ENCODE measurements around the gene AHSA1. TPM values are rescaled to one million over a fixed set of nuclear protein-coding genes. Genes with fewer than 3 reads are reported as not detected.
"Not testable (repeated sequence)": the region's sequence is repeated elsewhere in the genome, so short reads cannot be mapped to it uniquely, and the experiment has no call there.

Gene AHSA1
- 301 and 332 TPM in 2 replicates for total RNA-seq

GRCh38 chr14:77457522-77458248 is at the start of gene AHSA1, which contains the start of gene VIPAS39:
Gene AHSA1 (plus strand): TSS chr14:77458093. CDS start chr14:77458190, 97 bp downstream.
Gene VIPAS39 (minus strand): TSS chr14:77457601. CDS start chr14:77454102, 3,499 bp downstream.
- intact Hi-C loops (cut with micrococcal nuclease): loop anchor here (1.0 to 5.0 kb wide), 9 partner anchors 80 to 359 kb away; partner anchors contain the start of genes ADCK1, ALKBH1, CIPC and GSTZ1
- H3K4me1 Mint-ChIP-seq (ENCODE audit: low read depth): peaks cover 23% of the 10 kb centered on the region
- H3K9me3 Mint-ChIP-seq: no peaks in the 10 kb centered on the region
- peak; percentile 95 for DNase-seq (ENCODE audit: low spot score)
- peaks cover 48% of the 10 kb centered on the region for H3K36me3 Mint-ChIP-seq (ENCODE audit: low read depth)
- peak within 1 kb of the TSS; percentile 97 for H3K4me3 Mint-ChIP-seq (ENCODE audit: low read depth)
- peak within 1 kb of the TSS; percentile 98 for H3K27ac Mint-ChIP-seq
- no peaks in the 10 kb centered on the region for H3K27me3 Mint-ChIP-seq (ENCODE audit: low read depth)

GRCh38 chr14:77409131-77409533 is 48.8 kb upstream of the AHSA1 start:
- Mint-ChIP-seq H3K27me3 (ENCODE audit: low read depth) (no peaks in the 10 kb centered on the region), H3K4me1 (ENCODE audit: low read depth) (peaks cover 17% of the 10 kb centered on the region), H3K27ac (no peak overlapping the region), H3K4me3 (ENCODE audit: low read depth) (no peak overlapping the region), H3K36me3 (ENCODE audit: low read depth) (no peaks in the 10 kb centered on the region), H3K9me3 (no peaks in the 10 kb centered on the region)
- intact Hi-C loops (cut with micrococcal nuclease): no loop called here
- no peak for DNase-seq (ENCODE audit: low spot score)

- H3K27ac Mint-ChIP-seq; H3K4me3 Mint-ChIP-seq (ENCODE audit: low read depth); H3K27me3 Mint-ChIP-seq (ENCODE audit: low read depth); intact Hi-C loops (cut with micrococcal nuclease); H3K36me3 Mint-ChIP-seq (ENCODE audit: low read depth); DNase-seq (ENCODE audit: low spot score); H3K4me1 Mint-ChIP-seq (ENCODE audit: low read depth): not testable (repeated sequence)
- H3K9me3 Mint-ChIP-seq: peaks cover 12% of the 10 kb centered on the region
Measured at GRCh38 chr14:77415403-77416030, 42.4 kb upstream of the AHSA1 start.

GRCh38 chr14:77416098-77416497 is 41.8 kb upstream of the AHSA1 start:
- Mint-ChIP-seq H3K9me3 (peaks cover 12% of the 10 kb centered on the region), H3K36me3 (ENCODE audit: low read depth) (peaks cover 12% of the 10 kb centered on the region)
- H3K27me3 Mint-ChIP-seq (ENCODE audit: low read depth); H3K4me1 Mint-ChIP-seq (ENCODE audit: low read depth); intact Hi-C loops (cut with micrococcal nuclease); H3K27ac Mint-ChIP-seq; DNase-seq (ENCODE audit: low spot score); H3K4me3 Mint-ChIP-seq (ENCODE audit: low read depth): not testable (repeated sequence)

- no peaks in the 10 kb centered on the region for H3K27me3 Mint-ChIP-seq (ENCODE audit: low read depth)
- H3K4me3 Mint-ChIP-seq (ENCODE audit: low read depth): no peak overlapping the region
- H3K36me3 Mint-ChIP-seq (ENCODE audit: low read depth): peaks cover 19% of the 10 kb centered on the region
- intact Hi-C loops (cut with micrococcal nuclease): no loop called here
- no peak overlapping the region for H3K27ac Mint-ChIP-seq
- no peak for DNase-seq (ENCODE audit: low spot score)
- H3K4me1 Mint-ChIP-seq (ENCODE audit: low read depth): no peaks in the 10 kb centered on the region
- peaks cover 12% of the 10 kb centered on the region for H3K9me3 Mint-ChIP-seq
Measured at GRCh38 chr14:77416836-77417235, 41.1 kb upstream of the AHSA1 start.

- no peaks in the 10 kb centered on the region for H3K4me1 Mint-ChIP-seq (ENCODE audit: low read depth)
- peaks cover 44% of the 10 kb centered on the region for H3K36me3 Mint-ChIP-seq (ENCODE audit: low read depth)
- no peak overlapping the region for H3K27ac Mint-ChIP-seq
- intact Hi-C loops (cut with micrococcal nuclease): no loop called here
- no peak overlapping the region for H3K4me3 Mint-ChIP-seq (ENCODE audit: low read depth)
- H3K9me3 Mint-ChIP-seq: peaks cover 12% of the 10 kb centered on the region
- DNase-seq (ENCODE audit: low spot score): no peak
- H3K27me3 Mint-ChIP-seq (ENCODE audit: low read depth): no peaks in the 10 kb centered on the region
Measured at GRCh38 chr14:77421201-77421600, 36.7 kb upstream of the AHSA1 start.

GRCh38 chr14:77423423-77423822 is 34.5 kb upstream of the AHSA1 start, which contains the start of gene NOXRED1:
Gene NOXRED1 (minus strand): TSS chr14:77423523. CDS start chr14:77422889, 634 bp downstream.
- Mint-ChIP-seq H3K36me3 (ENCODE audit: low read depth) (peaks cover 64% of the 10 kb centered on the region), H3K9me3 (peaks cover 12% of the 10 kb centered on the region), H3K4me1 (ENCODE audit: low read depth) (no peaks in the 10 kb centered on the region), H3K4me3 (ENCODE audit: low read depth) (no peak within 1 kb of the TSS), H3K27ac (no peak within 1 kb of the TSS), H3K27me3 (ENCODE audit: low read depth) (no peaks in the 10 kb centered on the region)
- no peak for DNase-seq (ENCODE audit: low spot score)
- intact Hi-C loops (cut with micrococcal nuclease): no loop called here

GRCh38 chr14:77424862-77425261 is 33.0 kb upstream of the AHSA1 start:
- H3K27me3 Mint-ChIP-seq (ENCODE audit: low read depth): no peaks in the 10 kb centered on the region
- H3K4me3 Mint-ChIP-seq (ENCODE audit: low read depth): no peak overlapping the region
- no peak for DNase-seq (ENCODE audit: low spot score)
- no peak overlapping the region for H3K27ac Mint-ChIP-seq
- intact Hi-C loops (cut with micrococcal nuclease): no loop called here
- H3K4me1 Mint-ChIP-seq (ENCODE audit: low read depth): no peaks in the 10 kb centered on the region
- peaks cover 4% of the 10 kb centered on the region for H3K9me3 Mint-ChIP-seq
- H3K36me3 Mint-ChIP-seq (ENCODE audit: low read depth): peaks cover 73% of the 10 kb centered on the region

- no peaks in the 10 kb centered on the region for H3K9me3 Mint-ChIP-seq
- peaks cover 64% of the 10 kb centered on the region for H3K36me3 Mint-ChIP-seq (ENCODE audit: low read depth)
- no peaks in the 10 kb centered on the region for H3K27me3 Mint-ChIP-seq (ENCODE audit: low read depth)
- no peak overlapping the region for H3K4me3 Mint-ChIP-seq (ENCODE audit: low read depth)
- H3K4me1 Mint-ChIP-seq (ENCODE audit: low read depth): no peaks in the 10 kb centered on the region
- no peak overlapping the region for H3K27ac Mint-ChIP-seq
- intact Hi-C loops (cut with micrococcal nuclease): no loop called here
- DNase-seq (ENCODE audit: low spot score): no peak
Measured at GRCh38 chr14:77426396-77426795, 31.5 kb upstream of the AHSA1 start.

GRCh38 chr14:77436042-77436441 is 21.9 kb upstream of the AHSA1 start:
- intact Hi-C loops (cut with micrococcal nuclease): no loop called here
- Mint-ChIP-seq H3K4me1 (ENCODE audit: low read depth) (no peaks in the 10 kb centered on the region), H3K27ac (no peak overlapping the region), H3K4me3 (ENCODE audit: low read depth) (no peak overlapping the region), H3K9me3 (no peaks in the 10 kb centered on the region), H3K27me3 (ENCODE audit: low read depth) (no peaks in the 10 kb centered on the region), H3K36me3 (ENCODE audit: low read depth) (peaks cover 29% of the 10 kb centered on the region)
- no peak for DNase-seq (ENCODE audit: low spot score)

- Mint-ChIP-seq H3K36me3 (ENCODE audit: low read depth) (peaks cover 45% of the 10 kb centered on the region), H3K4me3 (ENCODE audit: low read depth) (no peak overlapping the region), H3K27me3 (ENCODE audit: low read depth) (no peaks in the 10 kb centered on the region), H3K9me3 (no peaks in the 10 kb centered on the region), H3K4me1 (ENCODE audit: low read depth) (no peaks in the 10 kb centered on the region), H3K27ac (no peak overlapping the region)
- intact Hi-C loops (cut with micrococcal nuclease): no loop called here
- no peak for DNase-seq (ENCODE audit: low spot score)
Measured at GRCh38 chr14:77438596-77438995, 19.3 kb upstream of the AHSA1 start.

GRCh38 chr14:77439861-77440260 is 18.0 kb upstream of the AHSA1 start:
- no peak for DNase-seq (ENCODE audit: low spot score)
- intact Hi-C loops (cut with micrococcal nuclease): no loop called here
- H3K27me3 Mint-ChIP-seq (ENCODE audit: low read depth): no peaks in the 10 kb centered on the region

GRCh38 chr14:77442196-77442595 is 15.7 kb upstream of the AHSA1 start:
- intact Hi-C loops (cut with micrococcal nuclease): no loop called here
- no peak for DNase-seq (ENCODE audit: low spot score)
- no peak overlapping the region for H3K4me3 Mint-ChIP-seq (ENCODE audit: low read depth)
- H3K27me3 Mint-ChIP-seq (ENCODE audit: low read depth): no peaks in the 10 kb centered on the region
- no peak overlapping the region for H3K27ac Mint-ChIP-seq
- H3K9me3 Mint-ChIP-seq: no peaks in the 10 kb centered on the region
- peaks cover 29% of the 10 kb centered on the region for H3K36me3 Mint-ChIP-seq (ENCODE audit: low read depth)
- no peaks in the 10 kb centered on the region for H3K4me1 Mint-ChIP-seq (ENCODE audit: low read depth)

More at GRCh38 chr14:77439861-77440260, 18.0 kb upstream of the AHSA1 start:
- no peak overlapping the region for H3K4me3 Mint-ChIP-seq (ENCODE audit: low read depth)
- peaks cover 35% of the 10 kb centered on the region for H3K36me3 Mint-ChIP-seq (ENCODE audit: low read depth)
- no peak overlapping the region for H3K27ac Mint-ChIP-seq
- H3K9me3 Mint-ChIP-seq: no peaks in the 10 kb centered on the region
- H3K4me1 Mint-ChIP-seq (ENCODE audit: low read depth): no peaks in the 10 kb centered on the region

Data from activated T-helper 2 cell treated with anti-CD3 and anti-CD28 coated beads, Interferon-gamma antibody, Interleukin-2, Interleukin-4, amounts not matched to agents 10 μg/mL and 5 μg/mL and 100 μg/mL, durations not matched to agents 14 hours and 24 hours and 36 hours (primary cell).